Hepatocyte (in vitro differentiated cells): ENCODE measurements around the gene GPX2. TPM values are rescaled to one million over a fixed set of nuclear protein-coding genes. Genes with fewer than 3 reads are reported as not detected.

Experiments
- DNase-seq: peaks from one replicate; pipeline ENCODE4 v3.0.0-alpha.2; 2016; ENCODE audit warnings: low spot score
- H2AFZ ChIP-seq: fragments of 200-600 bp; sonication (generic); 2 replicates; pipeline ENCODE4 v1.6.0; 2016; ENCODE audit warnings: antibody characterized with exemption, mild to moderate bottlenecking
- H3K27ac ChIP-seq: fragments of 200-600 bp; sonication (generic); 2 replicates; pipeline ENCODE4 v1.5.1; 2016; ENCODE audit warnings: mild to moderate bottlenecking
- H3K27me3 ChIP-seq: fragments of 200-600 bp; sonication (generic); 2 replicates; pipeline ENCODE4 v1.6.1; 2016
- H3K36me3 ChIP-seq: fragments of 200-600 bp; sonication (generic); replicated peaks from 2 replicates; pipeline ENCODE4 v1.5.1; 2016; ENCODE audit warnings: low read depth; ENCODE audit not compliant: insufficient read depth
- H3K4me1 ChIP-seq: fragments of 200-600 bp; sonication (generic); 2 replicates; pipeline ENCODE4 v1.5.1; 2016; ENCODE audit warnings: mild to moderate bottlenecking, moderate library complexity; ENCODE audit not compliant: insufficient read depth
- H3K4me2 ChIP-seq: fragments of 200-600 bp; sonication (generic); 2 replicates; pipeline ENCODE4 v1.6.0; 2016
- H3K4me3 ChIP-seq: fragments of 200-600 bp; sonication (generic); 2 replicates; pipeline ENCODE4 v1.5.1; 2016; ENCODE audit warnings: mild to moderate bottlenecking
- H3K79me2 ChIP-seq: fragments of 200-600 bp; sonication (generic); 2 replicates; pipeline ENCODE4 v1.6.0; 2017; ENCODE audit warnings: mild to moderate bottlenecking
- H3K9me2 ChIP-seq: fragments of 200-600 bp; sonication (generic); replicated peaks from 2 replicates; pipeline ENCODE4 v1.6.0; 2017; ENCODE audit warnings: mild to moderate bottlenecking; ENCODE audit not compliant: insufficient read depth
- H3K9me3 ChIP-seq: fragments of 200-600 bp; sonication (generic); 2 replicates; pipeline ENCODE4 v1.5.1; 2016; ENCODE audit warnings: low read depth, mild to moderate bottlenecking
- H4K20me1 ChIP-seq: fragments of 200-600 bp; sonication (generic); 2 replicates; pipeline ENCODE4 v1.6.0; 2016; ENCODE audit warnings: mild to moderate bottlenecking; ENCODE audit not compliant: insufficient read depth, poor library complexity, severe bottlenecking
- CTCF ChIP-seq: fragments of 200-600 bp; sonication (generic); IDR thresholded peaks from 2 replicates; pipeline ENCODE4 v1.5.1; 2016; ENCODE audit warnings: antibody characterized with exemption, mild to moderate bottlenecking; ENCODE audit not compliant: poor library complexity
- EZH2 ChIP-seq: fragments of 200-600 bp; sonication (generic); IDR thresholded peaks from 2 replicates; pipeline ENCODE4 v1.6.1; 2016; ENCODE audit warnings: antibody characterized with exemption, mild to moderate bottlenecking, borderline replicate concordance
- EZH2phosphoT487 ChIP-seq: fragments of 200-600 bp; sonication (generic); IDR thresholded peaks from one replicate; pipeline ENCODE4 v1.6.1; 2018; ENCODE audit warnings: antibody characterized with exemption, mild to moderate bottlenecking, low read depth, moderate library complexity; ENCODE audit not compliant: unreplicated experiment, severe bottlenecking
- WGBS: methylation state at CpG from one replicate; pipeline ENCODE4 v1.1.6; 2016; ENCODE audit warnings: low lambda C conversion rate; ENCODE audit errors: missing lambda C conversion rate; 5-methylcytosine and 5-hydroxymethylcytosine counted together
- polyA plus RNA-seq: library from polyadenylated mRNA; unstranded; fragments of >200 nt; fragmentation: Nextera tagmentation; extraction: Ambion mirVana; gene quantifications from 2 replicates; pipeline ENCODE4 v1.2.1, GENCODE V29; 2016
- total RNA-seq: library from RNA; depleted of rRNA; stranded (reverse); fragments of >200 nt; gene quantifications from 2 replicates; pipeline ENCODE4 v1.2.3, GENCODE V29; 2014

The GPX2 gene
- 59.8 and 88.9 TPM in 2 replicates for total RNA-seq
- polyA plus RNA-seq, result 75.5 and 115 TPM in 2 replicates

- no peak within 1 kb of the TSS for H2AFZ ChIP-seq
- no peaks in the 10 kb centered on the region for H3K9me3 ChIP-seq
- peaks cover 17% of the 10 kb centered on the region for H3K4me1 ChIP-seq
- no peak for TF ChIP-seq CTCF
- no peak for TF ChIP-seq EZH2phosphoT487
- no peak for TF ChIP-seq EZH2
- peak within 1 kb of the TSS; percentile 81 for H3K27ac ChIP-seq
- no peaks in the 10 kb centered on the region for H3K27me3 ChIP-seq
- H3K9me2 ChIP-seq, result no peaks in the 10 kb centered on the region
- H3K79me2 ChIP-seq, result peaks cover 22% of the 10 kb centered on the region
- no peaks in the 10 kb centered on the region for H3K36me3 ChIP-seq
- peak within 1 kb of the TSS; percentile 5 for H3K4me3 ChIP-seq
- peak within 1 kb of the TSS; percentile 62 for H3K4me2 ChIP-seq
- DNase-seq, result peak; percentile 73
- H4K20me1 ChIP-seq, result no peaks in the 10 kb centered on the region
- WGBS, result 66% methylated on average over 13 of the region's 13 CpGs
Measured at GRCh38 chr14:64942531-64943111, at the start of gene GPX2. GPX2 (minus strand) TSS chr14:64942745; CDS start chr14:64942726, 19 bp downstream.

GRCh38 chr14:64990939-64991338 is 48.4 kb upstream of the GPX2 start:
- Histone ChIP-seq H3K27me3 (no peaks in the 10 kb centered on the region), H3K4me3 (no peak overlapping the region), H3K9me3 (no peaks in the 10 kb centered on the region), H2AFZ (no peak overlapping the region), H3K36me3 (no peaks in the 10 kb centered on the region), H3K79me2 (peaks cover 70% of the 10 kb centered on the region), H3K4me1 (peaks cover 9% of the 10 kb centered on the region), H3K27ac (no peak overlapping the region), H4K20me1 (no peaks in the 10 kb centered on the region), H3K4me2 (no peak overlapping the region), H3K9me2 (no peaks in the 10 kb centered on the region)
- TF ChIP-seq EZH2phosphoT487 (no peak), CTCF (no peak), EZH2 (no peak)
- 93% methylated on average over 4 of the region's 4 CpGs for whole genome bisulfite sequencing
- no peak for DNase-seq

GRCh38 chr14:64990296-64990695 is 47.8 kb upstream of the GPX2 start:
- TF ChIP-seq CTCF (no peak), EZH2 (no peak), EZH2phosphoT487 (no peak)
- Histone ChIP-seq H3K4me3 (no peak overlapping the region), H3K4me1 (peaks cover 9% of the 10 kb centered on the region), H4K20me1 (no peaks in the 10 kb centered on the region), H3K27ac (no peak overlapping the region), H3K36me3 (no peaks in the 10 kb centered on the region), H3K79me2 (peaks cover 66% of the 10 kb centered on the region), H3K27me3 (no peaks in the 10 kb centered on the region), H3K9me2 (no peaks in the 10 kb centered on the region), H3K4me2 (no peak overlapping the region), H2AFZ (no peak overlapping the region), H3K9me3 (no peaks in the 10 kb centered on the region)
- DNase-seq, result no peak
- 91% methylated on average over 3 of the region's 3 CpGs for WGBS

- H3K4me1 ChIP-seq, result peaks cover 9% of the 10 kb centered on the region
- H3K9me2 ChIP-seq, result no peaks in the 10 kb centered on the region
- peaks cover 43% of the 10 kb centered on the region for H3K79me2 ChIP-seq
- no peaks in the 10 kb centered on the region for H4K20me1 ChIP-seq
- peak overlapping the region; percentile 78 for H3K4me2 ChIP-seq
- no peak for TF ChIP-seq EZH2
- no peak for DNase-seq
- no peaks in the 10 kb centered on the region for H3K36me3 ChIP-seq
- H3K27ac ChIP-seq, result peak overlapping the region; percentile 89
- H2AFZ ChIP-seq, result peak overlapping the region; percentile 71
- 2% methylated on average over 8 of the region's 8 CpGs for WGBS
- no peaks in the 10 kb centered on the region for H3K9me3 ChIP-seq
- H3K4me3 ChIP-seq, result peak overlapping the region; percentile 79
- H3K27me3 ChIP-seq, result no peaks in the 10 kb centered on the region
Measured at GRCh38 chr14:64987438-64987767, 44.9 kb upstream of the GPX2 start.
